ENCODE measurements around the gene ZBTB20. TPM values are rescaled to one million over a fixed set of nuclear protein-coding genes. Genes with fewer than 3 reads are reported as not detected.

The ZBTB20 gene
- polyA plus RNA-seq, 1 donor from 2014 or later, result 4.8 TPM

DNA sequence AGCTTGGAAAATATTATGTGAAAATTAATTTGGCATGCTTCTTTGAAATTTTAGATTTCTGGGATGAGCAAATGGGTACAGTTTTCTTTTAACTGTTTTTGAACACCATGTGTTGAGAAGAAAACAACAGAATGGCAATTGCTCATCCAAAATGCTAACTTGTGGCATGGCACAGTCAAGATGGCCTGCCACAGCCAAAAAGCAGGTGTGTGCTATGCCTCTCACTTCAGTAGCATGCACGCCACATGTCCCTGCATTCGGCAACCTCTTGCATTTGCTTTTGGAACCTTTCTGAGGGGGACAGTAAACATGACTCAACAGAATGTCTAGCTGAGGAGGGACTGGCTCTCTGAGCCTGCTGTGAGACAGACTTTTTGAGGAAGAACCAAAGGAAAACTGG lies 714.8 kb downstream of the ZBTB20 start:
- H3K79me2 ChIP-seq (replicated peaks; ENCODE audit: insufficient read depth, low read length), result peaks cover 15% of the 10 kb centered on the region
- H3K27ac ChIP-seq (ENCODE audit: low read length), result no peak overlapping the region
- no peak overlapping the region for H3K9ac ChIP-seq (ENCODE audit: low read length)
- no peak overlapping the region for H2AFZ ChIP-seq (ENCODE audit: low read depth, low read length)
- H3F3A ChIP-seq (ENCODE audit: insufficient read depth, low read length, poor library complexity, severe bottlenecking), result no peaks in the 10 kb centered on the region
- no peaks in the 10 kb centered on the region for H3K27me3 ChIP-seq (ENCODE audit: insufficient read depth, low read depth, low read length)
- no peaks in the 10 kb centered on the region for H4K20me1 ChIP-seq (ENCODE audit: insufficient read depth)
- TF ChIP-seq SMC3 (conservative IDR thresholded peaks at IDR 0.05; ENCODE audit: poor library complexity) (no peak), POLR2AphosphoS5 (IDR thresholded peaks at IDR 0.05) (no peak), TAF1 (IDR thresholded peaks at IDR 0.05; ENCODE audit: low read depth) (no peak), EZH2 (IDR thresholded peaks at IDR 0.05; ENCODE audit: borderline replicate concordance, insufficient read depth, low read length, poor library complexity, severe bottlenecking) (no peak), MXI1 (conservative IDR thresholded peaks at IDR 0.05; ENCODE audit: poor library complexity, severe bottlenecking) (no peak), RAD21 (conservative IDR thresholded peaks at IDR 0.05) (no peak)
- TF ChIP-seq, protein P1, sequence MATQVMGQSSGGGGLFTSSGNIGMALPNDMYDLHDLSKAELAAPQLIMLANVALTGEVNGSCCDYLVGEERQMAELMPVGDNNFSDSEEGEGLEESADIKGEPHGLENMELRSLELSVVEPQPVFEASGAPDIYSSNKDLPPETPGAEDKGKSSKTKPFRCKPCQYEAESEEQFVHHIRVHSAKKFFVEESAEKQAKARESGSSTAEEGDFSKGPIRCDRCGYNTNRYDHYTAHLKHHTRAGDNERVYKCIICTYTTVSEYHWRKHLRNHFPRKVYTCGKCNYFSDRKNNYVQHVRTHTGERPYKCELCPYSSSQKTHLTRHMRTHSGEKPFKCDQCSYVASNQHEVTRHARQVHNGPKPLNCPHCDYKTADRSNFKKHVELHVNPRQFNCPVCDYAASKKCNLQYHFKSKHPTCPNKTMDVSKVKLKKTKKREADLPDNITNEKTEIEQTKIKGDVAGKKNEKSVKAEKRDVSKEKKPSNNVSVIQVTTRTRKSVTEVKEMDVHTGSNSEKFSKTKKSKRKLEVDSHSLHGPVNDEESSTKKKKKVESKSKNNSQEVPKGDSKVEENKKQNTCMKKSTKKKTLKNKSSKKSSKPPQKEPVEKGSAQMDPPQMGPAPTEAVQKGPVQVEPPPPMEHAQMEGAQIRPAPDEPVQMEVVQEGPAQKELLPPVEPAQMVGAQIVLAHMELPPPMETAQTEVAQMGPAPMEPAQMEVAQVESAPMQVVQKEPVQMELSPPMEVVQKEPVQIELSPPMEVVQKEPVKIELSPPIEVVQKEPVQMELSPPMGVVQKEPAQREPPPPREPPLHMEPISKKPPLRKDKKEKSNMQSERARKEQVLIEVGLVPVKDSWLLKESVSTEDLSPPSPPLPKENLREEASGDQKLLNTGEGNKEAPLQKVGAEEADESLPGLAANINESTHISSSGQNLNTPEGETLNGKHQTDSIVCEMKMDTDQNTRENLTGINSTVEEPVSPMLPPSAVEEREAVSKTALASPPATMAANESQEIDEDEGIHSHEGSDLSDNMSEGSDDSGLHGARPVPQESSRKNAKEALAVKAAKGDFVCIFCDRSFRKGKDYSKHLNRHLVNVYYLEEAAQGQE (IDR thresholded peaks at IDR 0.05; ENCODE audit: borderline replicate concordance), result no peak
- TF ChIP-seq, protein P2, sequence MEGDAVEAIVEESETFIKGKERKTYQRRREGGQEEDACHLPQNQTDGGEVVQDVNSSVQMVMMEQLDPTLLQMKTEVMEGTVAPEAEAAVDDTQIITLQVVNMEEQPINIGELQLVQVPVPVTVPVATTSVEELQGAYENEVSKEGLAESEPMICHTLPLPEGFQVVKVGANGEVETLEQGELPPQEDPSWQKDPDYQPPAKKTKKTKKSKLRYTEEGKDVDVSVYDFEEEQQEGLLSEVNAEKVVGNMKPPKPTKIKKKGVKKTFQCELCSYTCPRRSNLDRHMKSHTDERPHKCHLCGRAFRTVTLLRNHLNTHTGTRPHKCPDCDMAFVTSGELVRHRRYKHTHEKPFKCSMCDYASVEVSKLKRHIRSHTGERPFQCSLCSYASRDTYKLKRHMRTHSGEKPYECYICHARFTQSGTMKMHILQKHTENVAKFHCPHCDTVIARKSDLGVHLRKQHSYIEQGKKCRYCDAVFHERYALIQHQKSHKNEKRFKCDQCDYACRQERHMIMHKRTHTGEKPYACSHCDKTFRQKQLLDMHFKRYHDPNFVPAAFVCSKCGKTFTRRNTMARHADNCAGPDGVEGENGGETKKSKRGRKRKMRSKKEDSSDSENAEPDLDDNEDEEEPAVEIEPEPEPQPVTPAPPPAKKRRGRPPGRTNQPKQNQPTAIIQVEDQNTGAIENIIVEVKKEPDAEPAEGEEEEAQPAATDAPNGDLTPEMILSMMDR (IDR thresholded peaks at IDR 0.05; ENCODE audit: poor library complexity, severe bottlenecking), result no peak
- peaks cover 3% of the 10 kb centered on the region for H3K36me3 ChIP-seq (ENCODE audit: insufficient read depth, low read length)
- no peaks in the 10 kb centered on the region for H3K9me2 ChIP-seq (ENCODE audit: insufficient read depth, low read length)
- no peak overlapping the region for H3K4me3 ChIP-seq (ENCODE audit: low read length)
- H3K9me3 ChIP-seq (ENCODE audit: low read length), result no peaks in the 10 kb centered on the region
- no peak overlapping the region for H3K4me2 ChIP-seq (ENCODE audit: low read length)

DNA sequence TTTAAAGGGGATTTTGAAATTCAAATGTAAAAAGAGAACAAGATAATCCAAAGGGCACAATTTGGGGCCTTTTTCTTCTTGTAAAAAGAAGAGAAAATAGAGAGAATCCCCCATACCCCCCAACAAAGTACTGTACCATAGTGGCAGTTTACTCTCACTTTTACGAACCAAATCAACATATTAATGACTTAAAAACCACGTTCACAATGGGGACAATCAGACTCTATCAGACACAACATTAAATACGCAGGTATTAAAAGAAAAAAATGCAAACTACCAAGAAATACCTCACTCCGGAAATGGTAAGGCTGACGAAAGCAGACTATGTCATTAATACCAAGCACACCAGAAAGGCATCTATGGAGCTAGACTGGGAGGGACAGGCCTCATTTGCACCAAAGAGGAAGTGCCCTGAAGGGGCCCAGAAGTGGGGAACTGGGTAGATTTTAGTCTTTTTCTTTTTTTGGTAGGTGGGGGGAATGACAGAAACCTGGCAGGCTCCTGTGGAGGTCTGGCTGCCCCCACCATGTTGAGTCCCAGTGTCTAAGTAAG lies 719.0 kb downstream of the ZBTB20 start:
- H3K27ac ChIP-seq (ENCODE audit: low read length), result no peak overlapping the region
- no peak overlapping the region for H3K4me2 ChIP-seq (ENCODE audit: low read length)
- H2AFZ ChIP-seq (ENCODE audit: low read depth, low read length), result no peak overlapping the region
- TF ChIP-seq SMC3 (conservative IDR thresholded peaks at IDR 0.05; ENCODE audit: poor library complexity) (no peak), EZH2 (IDR thresholded peaks at IDR 0.05; ENCODE audit: borderline replicate concordance, insufficient read depth, low read length, poor library complexity, severe bottlenecking) (no peak), RAD21 (conservative IDR thresholded peaks at IDR 0.05) (no peak), MXI1 (conservative IDR thresholded peaks at IDR 0.05; ENCODE audit: poor library complexity, severe bottlenecking) (no peak), TAF1 (IDR thresholded peaks at IDR 0.05; ENCODE audit: low read depth) (no peak), POLR2AphosphoS5 (IDR thresholded peaks at IDR 0.05) (no peak), EP300 (conservative IDR thresholded peaks at IDR 0.05; ENCODE audit: poor library complexity, severe bottlenecking) (no peak)
- TF ChIP-seq, protein P1 (IDR thresholded peaks at IDR 0.05; ENCODE audit: borderline replicate concordance), result no peak
- TF ChIP-seq, protein P2 (IDR thresholded peaks at IDR 0.05; ENCODE audit: poor library complexity, severe bottlenecking), result no peak
- peaks cover 17% of the 10 kb centered on the region for H3K79me2 ChIP-seq (replicated peaks; ENCODE audit: insufficient read depth, low read length)
- no peaks in the 10 kb centered on the region for H3K9me3 ChIP-seq (ENCODE audit: low read length)
- H3K9ac ChIP-seq (ENCODE audit: low read length), result no peak overlapping the region
- no peaks in the 10 kb centered on the region for H3K36me3 ChIP-seq (ENCODE audit: insufficient read depth, low read length)
- H3F3A ChIP-seq (ENCODE audit: insufficient read depth, low read length, poor library complexity, severe bottlenecking), result no peaks in the 10 kb centered on the region
- H3K9me2 ChIP-seq (ENCODE audit: insufficient read depth, low read length), result no peaks in the 10 kb centered on the region
- H3K27me3 ChIP-seq (ENCODE audit: insufficient read depth, low read depth, low read length), result no peaks in the 10 kb centered on the region
- no peaks in the 10 kb centered on the region for H4K20me1 ChIP-seq (ENCODE audit: insufficient read depth)
- no peak overlapping the region for H3K4me3 ChIP-seq (ENCODE audit: low read length)

Measured in neural cell (in vitro differentiated cells).